GM12872 (cell line): ENCODE measurements around the gene PELI3.

ENCODE experiments used
- TF ChIP-seq, protein P1 (sequence below): IDR thresholded peaks from 3 replicates; pipeline ENCODE4 v1.5.1; 2011; ENCODE audit warnings: low read depth, mild to moderate bottlenecking, low read length, moderate library complexity; ENCODE audit not compliant: insufficient read depth

Gene PELI3

DNA sequence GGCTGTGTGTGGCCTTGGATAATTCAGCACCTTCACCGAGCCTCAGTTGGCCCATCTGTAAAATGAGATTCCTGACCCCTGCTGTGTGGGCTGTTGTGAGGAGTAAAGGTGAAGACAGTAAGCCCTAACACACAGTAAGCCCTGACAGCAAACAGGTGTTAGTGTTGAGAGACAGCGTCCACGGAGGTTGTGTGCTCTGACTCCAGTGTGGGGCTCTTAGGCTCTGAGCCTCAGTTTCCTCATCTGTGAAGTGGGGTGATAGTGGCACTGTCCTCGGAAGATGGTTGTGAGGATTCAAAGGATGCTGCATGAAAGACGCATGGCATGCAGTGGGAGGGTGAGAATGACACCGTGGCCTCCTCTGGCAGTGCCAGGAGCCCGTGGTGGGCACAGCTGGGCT is 27.8 kb downstream of the PELI3 start:
- TF ChIP-seq, protein P1, sequence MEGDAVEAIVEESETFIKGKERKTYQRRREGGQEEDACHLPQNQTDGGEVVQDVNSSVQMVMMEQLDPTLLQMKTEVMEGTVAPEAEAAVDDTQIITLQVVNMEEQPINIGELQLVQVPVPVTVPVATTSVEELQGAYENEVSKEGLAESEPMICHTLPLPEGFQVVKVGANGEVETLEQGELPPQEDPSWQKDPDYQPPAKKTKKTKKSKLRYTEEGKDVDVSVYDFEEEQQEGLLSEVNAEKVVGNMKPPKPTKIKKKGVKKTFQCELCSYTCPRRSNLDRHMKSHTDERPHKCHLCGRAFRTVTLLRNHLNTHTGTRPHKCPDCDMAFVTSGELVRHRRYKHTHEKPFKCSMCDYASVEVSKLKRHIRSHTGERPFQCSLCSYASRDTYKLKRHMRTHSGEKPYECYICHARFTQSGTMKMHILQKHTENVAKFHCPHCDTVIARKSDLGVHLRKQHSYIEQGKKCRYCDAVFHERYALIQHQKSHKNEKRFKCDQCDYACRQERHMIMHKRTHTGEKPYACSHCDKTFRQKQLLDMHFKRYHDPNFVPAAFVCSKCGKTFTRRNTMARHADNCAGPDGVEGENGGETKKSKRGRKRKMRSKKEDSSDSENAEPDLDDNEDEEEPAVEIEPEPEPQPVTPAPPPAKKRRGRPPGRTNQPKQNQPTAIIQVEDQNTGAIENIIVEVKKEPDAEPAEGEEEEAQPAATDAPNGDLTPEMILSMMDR, result no peak

DNA sequence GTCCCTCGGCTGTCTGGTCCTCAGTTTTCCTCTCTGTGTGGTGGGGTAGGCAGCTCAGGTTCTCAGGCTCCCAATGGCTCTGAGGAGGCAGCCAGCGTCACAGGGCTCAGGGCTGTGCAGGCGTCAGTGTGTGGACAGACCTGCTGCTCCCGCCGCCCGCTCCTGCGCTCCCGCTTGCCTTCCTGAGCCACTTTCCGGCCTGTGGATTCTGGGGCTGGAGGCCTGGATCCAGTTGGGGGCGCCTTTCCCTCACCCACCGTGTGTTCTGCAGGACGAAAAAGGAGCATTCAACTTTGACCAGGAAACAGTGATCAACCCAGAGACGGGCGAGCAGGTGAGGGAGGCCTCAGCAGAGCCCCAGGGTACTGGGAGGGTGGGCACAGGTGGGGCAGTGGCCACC is 28.2 kb downstream of the PELI3 start:
- TF ChIP-seq, protein P1, result no peak

DNA sequence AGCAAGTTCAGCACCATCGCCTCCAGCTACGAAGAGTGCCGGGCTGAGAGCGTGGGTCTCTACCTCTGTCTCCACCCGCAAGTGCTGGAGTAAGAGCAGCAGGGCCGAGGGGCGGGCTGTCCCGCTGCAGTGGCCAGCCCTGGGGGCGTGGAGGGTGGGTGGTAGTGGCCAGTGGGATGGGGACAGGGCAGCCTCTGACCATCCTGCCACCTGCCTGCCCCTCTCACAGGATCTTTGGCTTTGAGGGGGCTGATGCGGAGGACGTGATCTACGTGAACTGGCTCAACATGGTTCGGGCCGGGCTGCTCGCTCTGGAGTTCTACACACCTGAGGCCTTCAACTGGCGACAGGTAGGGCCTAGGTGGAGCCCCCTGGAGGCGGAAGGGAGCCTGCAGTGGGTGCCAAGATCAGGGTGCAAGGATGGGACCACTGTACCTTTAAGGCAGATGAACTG is 28.7 kb downstream of the PELI3 start:
- TF ChIP-seq, protein P1, result peak; percentile 48; the same call in 2 of the 3 replicates

DNA sequence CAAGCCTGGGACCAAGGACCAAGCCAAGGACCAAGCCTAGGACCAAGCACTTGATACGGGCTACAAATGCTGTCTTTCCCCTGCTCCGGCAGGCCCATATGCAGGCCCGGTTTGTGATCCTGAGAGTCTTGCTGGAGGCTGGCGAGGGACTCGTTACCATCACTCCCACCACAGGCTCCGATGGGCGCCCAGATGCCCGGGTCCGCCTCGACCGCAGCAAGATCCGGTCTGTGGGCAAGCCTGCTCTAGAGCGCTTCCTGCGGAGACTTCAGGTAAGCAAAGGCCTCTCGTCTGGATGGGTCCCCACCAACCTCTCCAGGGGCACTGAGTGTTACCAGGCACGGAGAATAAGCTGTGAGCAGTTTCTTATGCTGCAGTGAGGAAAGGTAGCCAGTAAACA is 30.5 kb downstream of the PELI3 start:
- TF ChIP-seq, protein P1, result no peak

DNA sequence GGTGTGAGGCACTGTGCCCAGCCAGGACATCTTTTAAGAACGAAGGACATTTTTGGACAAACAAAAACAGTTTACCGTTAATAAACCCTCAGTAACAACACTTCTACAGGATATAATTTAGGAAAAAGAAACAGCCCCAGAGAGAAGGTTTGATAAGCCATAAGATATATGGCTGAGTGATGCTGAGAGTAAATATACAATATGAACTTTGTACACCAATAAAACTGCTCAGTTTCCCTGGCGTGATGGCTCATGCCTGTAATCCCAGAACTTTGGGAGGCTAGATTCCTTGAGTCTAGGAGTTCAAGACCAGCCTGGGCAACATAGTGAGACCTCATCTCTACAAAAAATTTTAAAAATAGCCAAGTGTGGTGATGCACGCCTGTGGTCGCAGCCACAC is 31.8 kb downstream of the PELI3 start:
- TF ChIP-seq, protein P1, result no peak

DNA sequence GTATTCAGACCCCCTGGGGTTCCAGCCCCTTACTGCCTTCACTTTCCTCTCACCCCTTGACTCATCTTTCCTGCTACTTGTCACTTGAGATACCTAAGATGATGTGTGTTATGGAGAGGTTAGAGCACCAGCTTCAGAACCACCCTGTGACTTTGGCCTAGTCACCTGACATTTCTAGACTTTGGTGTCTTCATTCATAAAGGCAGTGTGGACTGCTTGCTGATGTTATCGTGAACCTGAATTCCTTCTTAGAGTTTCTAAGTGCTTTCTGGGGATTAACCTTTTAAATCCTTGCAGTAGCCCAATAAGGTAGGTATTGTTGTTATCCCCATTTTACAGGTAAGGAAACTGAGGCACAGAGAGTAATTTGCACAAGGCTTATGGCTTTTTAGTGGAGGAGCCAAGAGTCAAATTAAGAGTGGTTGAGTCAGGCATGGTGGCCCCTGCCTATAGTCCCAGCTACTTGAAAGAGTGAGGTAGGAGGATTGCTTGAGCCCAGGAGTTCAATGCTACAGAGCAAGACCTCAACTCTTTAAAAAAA is 38.6 kb downstream of the PELI3 start:
- TF ChIP-seq, protein P1, result no peak

DNA sequence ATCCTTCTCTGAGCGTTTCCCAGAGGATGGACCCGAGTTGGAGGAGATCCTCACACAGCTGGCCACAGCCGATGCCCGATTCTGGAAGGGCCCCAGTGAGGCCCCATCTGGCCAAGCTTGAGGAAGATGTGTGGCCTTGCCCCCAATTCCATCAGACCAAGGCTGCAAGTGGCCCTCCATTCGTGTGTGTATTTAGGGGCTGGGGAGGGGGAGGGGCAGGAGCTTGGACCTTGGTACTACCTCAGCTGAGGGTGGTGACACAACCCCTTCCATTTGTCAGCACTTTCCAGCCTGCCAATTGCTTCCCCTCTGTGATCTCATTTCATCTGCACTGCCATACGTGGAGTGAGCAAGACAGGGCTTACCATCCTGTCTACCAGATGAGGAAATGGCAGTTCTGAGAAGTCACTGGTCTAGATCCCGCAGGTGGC is 42.4 kb downstream of the PELI3 start:
- TF ChIP-seq, protein P1, result no peak
